Left colon (tissue), 2 donors: ENCODE measurements around the gene FCSK. TPM values are rescaled to one million over a fixed set of nuclear protein-coding genes. Genes with fewer than 3 reads are reported as not detected.

ENCODE experiments used
- total RNA-seq, 2 donors: library from RNA; stranded (reverse); fragmentation: NEBNext Ultra II Directional; extraction: Animal tissue kit (Norgen Biotek cat#: 25700); gene quantifications; one replicate each; pipeline ENCODE4 v1.2.1, GENCODE V29; 2021
- donor health status: DM: no; HTN: no; CAD: no.
- donor health status: DM: yes; HTN: yes; CAD: no.

Gene FCSK
- total RNA-seq, 2 donors from 2014 or later = 36.5 to 48.8 TPM

Other genes with a start within 250 kb of the FCSK start
- 10 to 100 TPM; 15.0 to 19.6 TPM for gene EXOSC6, start 202.7 kb upstream of the FCSK start, total RNA-seq
- 10 to 100 TPM; 38.9 to 62.4 TPM for gene AARS1, start 165.1 kb upstream of the FCSK start, total RNA-seq
- 10 to 100 TPM; 27.3 to 28.2 TPM for gene DDX19B, start 155.4 kb upstream of the FCSK start, total RNA-seq
- 10 to 100 TPM; 16.1 to 19.0 TPM for gene DDX19A, start 107.7 kb upstream of the FCSK start, total RNA-seq
- 1 to 10 TPM; 6.0 to 8.7 TPM for gene ST3GAL2, start 15.5 kb upstream of the FCSK start, total RNA-seq
- 10 to 100 TPM; 49.5 to 54.4 TPM for gene COG4, start 69.0 kb downstream of the FCSK start, total RNA-seq
- gene SF3B3, start 69.2 kb downstream of the FCSK start, total RNA-seq = 100 to 1,000 TPM; 133 to 168 TPM
- 1 to 10 TPM in 1 of 2 donors, under 1 TPM in 1; 0.89 to 1.5 TPM for gene IL34, start 192.0 kb downstream of the FCSK start, total RNA-seq
- 10 to 100 TPM; 21.5 to 28.3 TPM for gene MTSS2, start 231.5 kb downstream of the FCSK start, total RNA-seq